GM10248 (cell line): ENCODE measurements around the gene AP3S2.
"Not testable (repeated sequence)": the region's sequence is repeated elsewhere in the genome, so short reads cannot be mapped to it uniquely, and the experiment has no call there.

Source experiments
- CTCF ChIA-PET: fragments of 300-600 bp; sonication (Branson Sonifier 250); formaldehyde crosslinking; extraction: SDS; loops from one replicate; lab custom pipeline; 2021; ENCODE audit warnings: antibody characterized with exemption; lab: Yijun Ruan, JAX
- POLR2A ChIA-PET: fragments of 350-650 bp; sonication (Branson Sonifier 250); formaldehyde crosslinking; extraction: SDS; loops from one replicate; lab custom pipeline; 2020; ENCODE audit warnings: antibody characterized with exemption; lab: Yijun Ruan, JAX
- DNase-seq: peaks from one replicate; pipeline ENCODE4 v3.0.0; 2012; ENCODE audit errors: extremely low spot score
- CTCF ChIP-seq: IDR thresholded peaks from 2 replicates; pipeline ENCODE4 v1.5.1; 2012; ENCODE audit warnings: mild to moderate bottlenecking, low read depth; ENCODE audit errors: extremely low read depth, missing control alignments, control extremely low read depth

AP3S2 gene

GRCh38 chr15:89874926-89875564, 18.7 kb downstream of the AP3S2 start:
- POLR2A ChIA-PET: no interaction called here
- DNase-seq: peak; percentile 84
- TF ChIP-seq CTCF: peak; percentile 93
- CTCF ChIA-PET: interaction anchor here (0.6 to 8.9 kb wide), 61 partner anchors 8 to 426 kb away, joined by 3 to 178 read pairs (median 4); partner anchors contain the start of genes AP3S2, ARPIN and MESP2

- DNase-seq: no peak
- ChIA-PET POLR2A (no interaction called here), CTCF (interaction anchor here (8.8 to 8.9 kb wide), 2 partner anchors 19 to 111 kb away, joined by 164 to 178 read pairs; partner anchors contain the start of gene AP3S2)
- no peak for TF ChIP-seq CTCF
Observed at GRCh38 chr15:89870688-89871288, 23.0 kb downstream of the AP3S2 start.

- no peak for DNase-seq
- POLR2A ChIA-PET: no interaction called here
- CTCF ChIA-PET: interaction anchor here (0.7 kb wide), 1 partner anchor 109 kb away, joined by 3 read pairs; no protein-coding TSS in a partner anchor
Observed at GRCh38 chr15:89870006-89870405, 23.8 kb downstream of the AP3S2 start.

GRCh38 chr15:89869490-89869889, 24.3 kb downstream of the AP3S2 start:
- DNase-seq, POLR2A ChIA-PET: not testable (repeated sequence)
- CTCF ChIA-PET: interaction anchor here (0.7 kb wide), 1 partner anchor 108 kb away, joined by 3 read pairs; no protein-coding TSS in a partner anchor

More at GRCh38 chr15:89870006-89870405, 23.8 kb downstream of the AP3S2 start:
- TF ChIP-seq CTCF: no peak

- CTCF ChIA-PET: interaction anchor here (0.6 to 4.2 kb wide), 4 partner anchors 11 to 381 kb away, joined by 3 to 46 read pairs (median 4); no protein-coding TSS in a partner anchor
- TF ChIP-seq CTCF: no peak
- DNase-seq: no peak
- POLR2A ChIA-PET: no interaction called here
Observed at GRCh38 chr15:89864958-89865739, 28.6 kb downstream of the AP3S2 start.

GRCh38 chr15:89863918-89864317, 29.9 kb downstream of the AP3S2 start:
- ChIA-PET CTCF (interaction anchor here (1.4 to 4.2 kb wide), 2 partner anchors 12 to 27 kb away, joined by 4 to 46 read pairs; no protein-coding TSS in a partner anchor), POLR2A (no interaction called here)
- DNase-seq: no peak
- TF ChIP-seq CTCF: no peak

- ChIA-PET CTCF (interaction anchor here (0.6 to 1.7 kb wide), 5 partner anchors 9 to 121 kb away, joined by 3 to 16 read pairs (median 4); no protein-coding TSS in a partner anchor), POLR2A (no interaction called here)
- TF ChIP-seq CTCF: no peak
- no peak for DNase-seq
Observed at GRCh38 chr15:89860891-89861290, 32.9 kb downstream of the AP3S2 start.
